Esophagus squamous epithelium (tissue), 4 donors: Measurements from ENCODE around the gene CCT6A.
"Not testable (repeated sequence)": the region's sequence is repeated elsewhere in the genome, so short reads cannot be mapped to it uniquely, and the experiment has no call there.

ENCODE experiments used
- POLR2A ChIP-seq, 4 donors: fragments of 450-650 bp; IDR thresholded peaks; one replicate each; pipeline ENCODE4 v1.6.1; 2017; ENCODE audit warnings: antibody characterized with exemption in 4 of 4, mild to moderate bottlenecking in 4 of 4, moderate library complexity in 3 of 4
- TF ChIP-seq, protein P1 (sequence below), 6 experiments: fragments of 450-650 bp in 4 of 6; fragments of 200-600 bp in 2 of 6; sonication (generic) in 2 of 6; IDR thresholded peaks; one replicate each; pipeline ENCODE4 v1.5.1; 2016 to 2019; ENCODE audit warnings: antibody characterized with exemption in 6 of 6, mild to moderate bottlenecking in 4 of 6, moderate library complexity in 4 of 6

DNA sequence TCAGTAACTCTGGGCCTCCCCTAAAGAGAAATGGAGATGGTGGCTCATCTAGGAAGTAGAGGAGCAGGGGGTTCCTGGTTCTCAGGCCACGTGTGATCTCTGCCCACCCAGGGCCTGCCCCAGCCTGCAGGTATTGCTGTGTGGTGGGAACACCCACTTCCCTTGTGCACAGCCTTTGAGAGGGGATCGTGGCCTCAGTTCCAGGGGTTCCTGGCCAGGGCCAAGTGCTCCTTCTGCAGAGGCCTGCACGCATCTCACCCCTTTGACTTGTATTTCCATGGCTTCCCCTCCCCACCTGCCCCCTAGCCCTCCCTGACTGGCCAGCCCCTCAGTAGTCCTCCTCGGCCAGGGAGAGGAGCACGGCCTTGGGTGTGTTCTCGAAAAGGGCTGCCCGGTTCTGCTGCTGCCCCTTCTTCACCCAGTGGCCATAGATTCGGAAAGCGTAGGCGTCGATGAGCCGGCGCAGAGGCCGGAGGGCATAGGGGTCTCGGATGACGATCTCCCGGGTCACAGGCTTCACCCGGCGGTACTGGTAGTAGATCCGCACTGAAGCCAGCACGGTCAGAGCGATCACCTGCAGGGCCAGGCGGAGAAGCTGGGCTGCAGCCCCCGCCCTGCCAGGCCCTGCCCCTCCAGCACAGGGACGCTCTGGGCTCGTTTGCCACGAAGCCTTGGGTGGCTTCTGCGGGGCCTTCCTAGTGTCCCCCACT, 29.3 kb downstream of the CCT6A start:
- TF ChIP-seq, protein P1, sequence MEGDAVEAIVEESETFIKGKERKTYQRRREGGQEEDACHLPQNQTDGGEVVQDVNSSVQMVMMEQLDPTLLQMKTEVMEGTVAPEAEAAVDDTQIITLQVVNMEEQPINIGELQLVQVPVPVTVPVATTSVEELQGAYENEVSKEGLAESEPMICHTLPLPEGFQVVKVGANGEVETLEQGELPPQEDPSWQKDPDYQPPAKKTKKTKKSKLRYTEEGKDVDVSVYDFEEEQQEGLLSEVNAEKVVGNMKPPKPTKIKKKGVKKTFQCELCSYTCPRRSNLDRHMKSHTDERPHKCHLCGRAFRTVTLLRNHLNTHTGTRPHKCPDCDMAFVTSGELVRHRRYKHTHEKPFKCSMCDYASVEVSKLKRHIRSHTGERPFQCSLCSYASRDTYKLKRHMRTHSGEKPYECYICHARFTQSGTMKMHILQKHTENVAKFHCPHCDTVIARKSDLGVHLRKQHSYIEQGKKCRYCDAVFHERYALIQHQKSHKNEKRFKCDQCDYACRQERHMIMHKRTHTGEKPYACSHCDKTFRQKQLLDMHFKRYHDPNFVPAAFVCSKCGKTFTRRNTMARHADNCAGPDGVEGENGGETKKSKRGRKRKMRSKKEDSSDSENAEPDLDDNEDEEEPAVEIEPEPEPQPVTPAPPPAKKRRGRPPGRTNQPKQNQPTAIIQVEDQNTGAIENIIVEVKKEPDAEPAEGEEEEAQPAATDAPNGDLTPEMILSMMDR (IDR thresholded peaks at IDR 0.05): not testable (repeated sequence)
- TF ChIP-seq POLR2A (IDR thresholded peaks at IDR 0.05): not testable (repeated sequence)
